Stimulated activated CD8-positive, alpha-beta memory T cell treated with anti-CD3 and anti-CD28 coated beads, Interleukin-7, amount 100 ng/mL, for 24 hours (primary cell): ENCODE measurements around the gene MACROD2.

ENCODE experiments used
- DNase-seq: peaks from one replicate; pipeline ENCODE4 v3.0.0-alpha.2; 2020; ENCODE audit warnings: low read depth

MACROD2 gene

DNA sequence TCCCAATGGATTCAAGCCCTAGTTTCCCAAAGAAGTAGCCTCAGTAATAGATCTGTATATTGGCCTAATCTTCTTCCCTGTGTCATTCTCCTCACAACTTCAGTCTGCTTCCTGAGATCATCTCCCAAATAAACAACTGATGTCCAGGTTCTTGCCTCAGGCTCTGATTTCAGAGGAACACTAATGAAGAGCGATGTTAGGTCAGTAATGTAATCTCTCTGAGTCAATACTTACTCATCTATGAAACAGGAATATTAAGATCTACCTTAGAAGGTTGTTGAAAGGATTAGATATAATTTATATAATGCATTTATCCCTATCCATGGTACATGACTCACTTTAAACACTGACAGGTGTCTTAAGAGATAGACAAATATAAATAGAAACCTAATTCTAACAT is 588.1 kb downstream of the MACROD2 start:
- no peak for DNase-seq

DNA sequence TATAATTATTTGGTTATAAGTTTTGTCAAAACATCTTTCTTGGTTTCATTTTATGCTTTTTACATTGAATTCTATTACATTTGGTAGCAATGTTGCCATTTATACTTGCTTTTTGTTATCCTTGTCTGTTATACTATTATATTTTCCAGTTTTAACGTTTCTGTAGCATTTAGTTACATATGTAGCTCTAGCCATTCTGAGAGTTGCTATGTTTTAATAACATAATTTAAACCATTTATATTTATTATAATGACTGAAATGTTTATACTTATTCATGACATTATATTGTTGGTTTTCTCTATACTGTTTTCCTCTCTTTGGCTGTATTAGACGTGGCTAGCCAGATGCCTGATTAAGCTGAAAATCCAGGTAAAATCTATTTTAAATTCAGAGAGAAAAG is 594.1 kb downstream of the MACROD2 start:
- no peak for DNase-seq

DNA sequence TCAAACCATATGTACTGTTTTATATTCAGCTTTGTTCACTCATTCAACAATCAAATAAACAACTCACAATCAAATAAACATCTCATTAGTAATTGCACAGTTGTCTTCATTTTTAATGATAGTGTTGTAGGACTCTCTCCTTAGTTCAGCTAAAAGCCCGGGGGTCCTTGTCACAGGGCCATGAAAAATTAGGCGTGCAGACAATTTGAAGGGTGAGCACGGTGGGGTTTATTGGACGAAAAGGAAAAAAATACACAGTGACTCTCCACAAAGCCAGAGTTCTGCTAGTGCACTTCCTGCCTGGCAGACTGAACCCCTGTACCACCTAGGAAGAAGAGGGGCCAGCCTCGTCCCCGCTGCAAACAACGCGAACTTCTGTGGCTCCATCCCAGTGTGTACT is 599.7 kb downstream of the MACROD2 start:
- no peak for DNase-seq

DNA sequence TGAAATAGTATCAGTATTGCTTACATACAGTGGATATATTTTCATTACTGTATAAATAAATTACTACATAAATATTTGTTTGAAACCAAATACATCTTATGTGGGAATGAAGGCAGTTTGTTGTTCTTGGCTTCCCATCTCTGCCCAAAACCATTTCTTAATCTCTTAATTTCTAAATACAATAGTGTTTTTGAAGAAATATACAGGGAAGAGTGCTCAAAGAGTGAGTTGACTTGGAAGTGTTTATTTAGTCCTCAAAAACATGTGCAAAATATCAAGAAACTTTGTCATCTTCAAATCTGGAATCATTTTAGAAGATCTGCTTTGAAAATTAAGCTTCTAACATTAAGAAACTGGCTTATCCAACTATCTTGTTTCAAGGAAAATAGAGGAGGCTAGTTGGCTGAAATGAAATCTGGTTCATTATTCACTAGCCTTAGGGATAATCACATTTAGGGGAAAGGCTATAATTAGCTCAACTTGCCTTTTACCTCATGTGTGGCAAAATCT is 601.9 kb downstream of the MACROD2 start:
- no peak for DNase-seq

DNA sequence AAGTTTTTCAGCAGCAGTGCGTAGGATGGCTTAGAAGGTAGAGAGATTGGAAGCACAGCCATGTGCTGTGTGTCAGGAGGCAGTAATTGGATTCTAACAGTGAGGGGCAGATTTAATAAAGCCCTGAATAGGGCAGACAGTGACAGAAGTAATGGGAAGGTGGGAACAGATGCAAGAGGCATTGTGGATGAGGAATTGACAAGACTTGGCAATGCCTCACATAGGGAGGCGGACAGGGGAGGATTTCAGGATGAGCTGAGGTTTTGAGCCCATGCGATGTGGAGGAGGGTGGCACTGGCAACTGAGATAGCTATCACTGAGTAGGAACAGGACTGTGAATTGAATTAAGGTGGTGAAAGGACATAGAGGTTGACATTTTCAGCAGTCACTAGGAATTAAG is 604.3 kb downstream of the MACROD2 start:
- DNase-seq: no peak

DNA sequence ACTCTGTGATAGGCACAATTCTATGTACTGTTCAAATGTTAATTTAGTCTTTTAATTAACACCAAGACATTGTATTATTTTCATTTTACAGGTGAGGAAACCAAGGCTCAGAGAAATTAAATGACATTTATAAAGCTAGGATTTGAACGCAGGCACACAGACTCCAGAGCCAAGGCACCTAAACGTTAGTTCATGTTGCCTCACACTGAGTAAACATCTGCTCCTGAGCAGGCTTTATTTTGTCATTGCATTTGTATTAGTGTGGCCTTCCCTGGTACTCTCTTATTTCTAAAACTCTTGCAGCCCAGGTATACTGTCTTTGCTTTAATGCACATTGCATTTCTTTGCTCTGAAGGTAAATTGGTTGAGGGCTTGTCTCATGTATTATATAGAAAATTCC is 605.2 kb downstream of the MACROD2 start:
- no peak for DNase-seq

DNA sequence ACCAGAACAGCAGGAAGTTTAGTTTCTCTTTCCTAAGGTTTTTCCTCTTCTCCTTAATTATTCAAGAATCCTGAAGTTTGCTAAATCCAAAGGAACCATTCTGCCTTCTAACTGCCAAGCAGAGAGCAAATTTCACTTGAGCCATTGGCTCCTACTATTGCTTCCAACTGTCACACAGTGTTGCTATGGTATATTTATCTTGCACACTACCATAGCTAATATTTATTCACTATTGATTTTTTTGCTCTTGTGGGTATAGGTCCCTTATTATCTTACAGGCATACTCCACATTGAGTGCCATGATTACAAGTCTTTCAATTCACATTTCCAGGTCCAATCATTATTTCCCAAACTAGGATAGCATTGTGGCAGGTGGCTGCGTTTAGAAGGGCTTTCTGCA is 608.8 kb downstream of the MACROD2 start:
- no peak for DNase-seq

DNA sequence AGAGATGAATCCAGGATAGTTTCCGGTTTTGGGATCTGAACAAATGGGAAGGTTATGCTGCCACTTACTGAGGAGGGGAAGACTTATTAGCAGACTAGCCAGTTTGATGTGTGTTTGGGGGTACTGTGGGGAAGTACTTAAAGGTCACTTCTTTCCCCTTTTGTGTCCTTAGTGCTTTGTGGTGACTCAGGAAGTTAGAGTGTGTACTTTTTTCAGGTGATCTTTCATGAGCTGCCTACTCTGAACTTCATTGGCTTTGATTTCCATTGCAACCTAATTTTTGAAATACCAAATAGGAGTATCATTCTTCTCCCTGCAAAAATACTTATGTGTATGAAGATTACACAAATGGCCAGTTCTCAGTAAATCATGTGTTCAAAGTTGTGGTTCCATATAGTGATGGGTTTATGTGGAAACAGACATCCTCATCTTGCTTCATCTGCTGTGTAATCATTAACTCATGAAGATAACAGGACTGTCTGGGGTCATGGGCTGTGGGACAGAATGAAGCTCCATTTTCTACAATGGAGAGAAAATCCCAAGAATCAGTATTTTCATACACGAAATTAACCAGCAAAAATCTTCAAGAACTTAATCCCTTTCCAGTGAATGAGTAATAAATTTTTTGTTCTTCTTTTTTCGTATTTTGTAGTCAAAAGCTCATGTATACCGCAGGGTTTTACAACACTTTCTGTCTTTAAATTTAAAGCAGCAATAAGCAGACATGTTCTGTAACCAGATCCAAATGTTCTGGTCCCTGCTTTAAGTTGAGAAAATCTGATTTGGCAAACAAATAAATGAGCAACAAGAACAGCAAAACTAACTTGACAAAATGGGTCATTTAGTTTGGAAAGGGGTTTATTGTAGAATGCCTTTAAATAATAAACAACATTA is 614.3 kb downstream of the MACROD2 start:
- DNase-seq: no peak

DNA sequence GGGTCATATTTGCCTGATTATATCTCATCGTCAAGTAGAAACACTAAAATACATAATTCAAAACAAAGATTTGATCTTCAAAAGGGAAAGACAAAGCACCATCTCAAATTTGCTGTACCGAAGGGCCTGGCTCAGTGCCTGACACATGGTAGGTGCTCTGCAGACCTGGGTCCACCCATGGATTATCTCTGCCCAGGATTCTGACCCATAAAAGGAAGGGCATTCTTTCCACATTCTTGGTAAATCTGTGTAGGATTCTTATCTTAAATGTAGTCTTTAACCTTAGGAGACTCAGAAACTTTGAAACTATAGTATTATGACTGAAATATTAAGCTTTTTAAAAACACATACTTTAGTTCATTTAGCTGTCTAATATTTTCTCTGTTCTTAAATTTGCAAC is 616.2 kb downstream of the MACROD2 start:
- DNase-seq: no peak

DNA sequence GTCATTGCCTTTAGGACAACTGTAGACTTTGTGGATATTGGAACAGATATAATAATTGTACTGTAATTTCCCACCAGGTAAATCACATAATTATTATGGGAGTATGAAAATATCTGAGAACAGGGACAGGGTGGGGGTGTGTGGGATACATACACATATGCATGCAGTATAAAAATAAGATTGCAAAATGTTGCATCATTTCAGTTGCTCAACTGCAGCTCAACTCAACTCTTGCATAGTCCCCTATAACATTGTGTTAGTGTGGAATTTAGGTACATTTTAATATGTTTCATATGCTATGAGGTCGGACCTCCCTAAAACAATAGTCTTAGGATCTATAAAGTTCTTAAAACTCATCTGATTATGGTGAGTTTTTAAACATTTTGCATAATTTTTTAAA is 617.1 kb downstream of the MACROD2 start:
- DNase-seq: no peak

DNA sequence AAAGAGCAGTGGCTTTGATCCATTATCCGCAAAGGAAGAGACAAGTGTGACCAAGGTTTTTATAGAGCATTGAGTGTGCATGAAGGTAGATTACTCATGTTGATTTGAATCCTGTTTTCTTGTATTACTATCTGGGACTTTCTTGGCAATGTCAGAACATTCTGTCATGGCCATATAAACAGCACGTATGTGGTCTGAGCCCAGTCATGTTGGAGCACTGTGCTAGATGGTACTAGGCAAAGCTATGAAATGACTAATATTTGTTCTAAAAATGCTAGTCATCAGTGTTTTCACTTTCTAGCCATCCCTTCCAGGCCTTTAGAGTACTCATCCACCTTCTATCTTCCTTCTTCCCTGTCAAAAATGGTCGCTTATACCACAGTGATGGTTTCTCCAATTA is 620.7 kb downstream of the MACROD2 start:
- no peak for DNase-seq

DNA sequence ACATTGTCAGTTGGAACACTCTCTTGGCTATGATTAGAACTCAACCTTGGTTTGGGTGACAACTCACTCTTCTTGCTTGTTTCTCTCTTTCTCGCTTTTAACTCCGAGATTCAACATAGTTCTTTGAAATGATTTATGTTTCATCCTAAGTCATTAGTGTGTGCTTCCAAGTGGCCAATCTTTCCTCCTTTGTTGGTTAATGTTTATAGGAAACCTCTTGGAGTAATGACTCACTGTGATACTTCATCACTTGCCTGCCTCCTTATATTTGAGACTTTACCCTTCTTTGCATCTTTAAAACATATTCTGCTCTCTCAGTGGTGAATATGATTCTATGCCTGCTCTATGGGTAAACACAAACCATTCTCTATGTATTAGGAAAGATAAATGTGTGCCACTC is 621.8 kb downstream of the MACROD2 start:
- DNase-seq: no peak

DNA sequence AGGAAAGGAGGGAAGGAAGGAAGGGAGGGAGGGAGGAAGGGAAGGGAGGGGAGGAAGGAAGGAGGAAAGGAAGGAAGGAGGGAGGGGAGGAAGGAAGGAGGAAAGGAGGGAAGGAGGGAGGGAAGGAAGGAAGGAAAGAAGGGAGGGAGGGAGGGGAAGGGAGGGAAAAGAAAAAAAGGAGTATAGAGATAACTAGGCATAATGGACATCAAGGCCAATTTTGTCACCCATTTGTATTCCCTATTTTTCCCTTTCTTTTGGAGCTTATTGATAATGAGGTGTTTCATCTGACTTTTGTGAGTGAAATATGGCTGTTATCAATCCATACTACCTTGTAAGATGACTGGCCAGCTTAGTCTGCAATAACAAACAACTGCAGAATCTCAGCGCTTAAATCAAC is 624.1 kb downstream of the MACROD2 start:
- no peak for DNase-seq

DNA sequence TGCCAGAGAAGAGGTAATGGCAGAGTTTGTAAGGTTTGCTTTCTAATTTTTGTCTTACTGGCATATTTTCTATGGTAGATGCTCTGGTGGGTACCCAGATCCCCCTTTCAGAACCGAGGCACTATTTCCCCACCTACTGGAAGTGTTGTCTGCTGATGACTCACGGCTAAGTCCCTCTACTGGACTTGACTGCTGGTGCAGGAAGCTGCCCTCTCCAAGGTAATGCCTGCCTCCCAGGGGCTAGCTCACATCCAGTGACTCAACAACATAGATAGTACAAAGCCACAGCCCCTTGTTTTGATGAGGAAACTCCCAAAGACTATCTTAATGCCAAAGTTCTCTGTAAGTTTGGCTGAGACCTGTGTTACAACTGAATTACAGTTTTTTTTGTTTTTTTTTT is 627.5 kb downstream of the MACROD2 start:
- DNase-seq: no peak

DNA sequence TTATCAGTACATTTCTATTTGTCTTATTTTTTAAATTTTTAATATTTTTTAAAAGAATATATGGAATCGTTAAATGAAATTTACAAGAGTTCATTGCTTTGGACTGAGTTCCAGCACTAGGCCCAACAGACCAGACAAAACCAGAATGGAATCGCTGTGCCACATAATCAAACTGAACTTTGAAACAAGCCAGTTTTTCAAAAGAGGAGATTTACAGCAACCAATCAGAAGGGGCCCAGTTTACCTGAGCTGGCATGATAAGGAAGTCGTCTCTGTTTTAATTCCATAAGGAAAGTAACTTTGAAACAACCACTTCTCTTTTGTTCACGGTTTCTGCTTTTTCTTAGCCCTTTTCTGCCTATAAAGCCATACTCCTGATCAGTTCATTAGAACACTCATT is 635.7 kb downstream of the MACROD2 start:
- no peak for DNase-seq

DNA sequence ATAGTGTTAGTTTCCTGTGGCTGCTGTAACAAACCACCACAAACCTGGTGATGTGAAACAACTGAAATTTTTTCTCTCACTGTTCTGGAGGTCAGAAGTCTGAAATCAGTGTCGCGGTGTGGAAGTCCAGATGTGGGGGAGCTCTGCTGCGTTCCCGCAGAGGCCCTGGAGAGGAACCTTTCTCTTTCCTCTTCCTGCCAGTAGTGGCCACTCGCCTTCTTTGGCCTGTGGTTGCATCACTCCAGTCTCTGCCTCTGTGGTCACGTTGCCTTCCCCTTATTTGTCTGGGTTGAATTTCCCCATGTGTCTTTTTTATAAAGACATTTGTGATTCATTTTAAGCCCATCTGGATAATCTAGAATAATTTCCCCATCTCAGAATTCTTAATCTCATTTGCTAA is 637.6 kb downstream of the MACROD2 start:
- DNase-seq: no peak

DNA sequence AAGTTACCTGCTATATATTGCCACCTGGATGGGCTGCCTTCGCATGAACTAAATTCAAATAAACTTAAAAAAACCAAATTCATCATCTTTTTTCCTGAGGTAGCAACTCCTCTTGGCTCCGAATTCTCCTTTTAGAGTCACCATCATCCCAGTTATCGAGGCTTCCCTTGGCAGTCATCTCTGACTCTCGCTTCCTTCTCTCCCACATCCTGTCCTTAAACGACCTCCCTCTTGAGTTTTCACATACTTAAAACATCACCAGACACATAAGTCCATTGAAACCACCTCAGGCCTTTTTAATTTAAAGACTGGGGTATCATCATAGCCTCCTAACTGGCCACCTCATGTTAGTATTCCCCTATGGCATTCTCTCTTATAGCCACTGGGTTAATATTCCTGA is 638.2 kb downstream of the MACROD2 start:
- DNase-seq: no peak

DNA sequence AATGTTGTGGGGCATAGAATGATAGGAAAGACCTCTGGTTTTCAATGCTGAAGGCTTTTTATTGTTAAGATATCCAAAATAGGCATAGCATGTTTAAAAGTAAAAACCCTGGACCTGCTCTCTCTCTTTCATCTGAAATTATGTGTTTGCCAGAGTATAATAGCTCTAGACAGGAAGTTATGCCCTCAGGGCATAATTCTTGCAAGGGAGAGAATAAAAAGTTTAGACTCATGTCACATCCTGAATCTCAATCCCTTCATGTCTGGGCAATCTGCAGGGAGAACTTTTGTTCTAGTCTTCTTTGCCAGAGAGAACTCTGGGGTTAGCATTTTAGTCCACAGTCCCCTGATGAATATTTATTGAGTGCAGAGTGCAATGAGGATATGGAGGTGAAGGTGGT is 639.3 kb downstream of the MACROD2 start:
- no peak for DNase-seq

DNA sequence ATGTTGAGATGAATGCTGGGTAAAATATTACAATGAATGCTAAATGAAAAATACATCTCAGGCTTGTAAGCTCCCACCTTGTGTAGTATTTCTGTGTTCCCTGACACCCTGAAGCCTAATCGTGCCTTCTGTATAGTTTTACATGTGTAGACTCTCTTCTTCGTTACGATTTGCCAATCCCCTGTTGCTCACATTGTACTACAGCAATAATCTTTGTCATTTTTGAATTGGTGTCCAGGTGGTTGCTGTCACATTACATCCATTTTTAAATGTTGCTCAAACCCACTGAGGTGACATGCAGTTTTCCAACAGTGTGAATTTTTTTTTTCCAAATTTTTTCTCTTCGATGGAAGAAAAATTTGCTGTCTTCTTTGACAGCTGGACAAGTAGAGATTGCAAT is 642.1 kb downstream of the MACROD2 start:
- no peak for DNase-seq

DNA sequence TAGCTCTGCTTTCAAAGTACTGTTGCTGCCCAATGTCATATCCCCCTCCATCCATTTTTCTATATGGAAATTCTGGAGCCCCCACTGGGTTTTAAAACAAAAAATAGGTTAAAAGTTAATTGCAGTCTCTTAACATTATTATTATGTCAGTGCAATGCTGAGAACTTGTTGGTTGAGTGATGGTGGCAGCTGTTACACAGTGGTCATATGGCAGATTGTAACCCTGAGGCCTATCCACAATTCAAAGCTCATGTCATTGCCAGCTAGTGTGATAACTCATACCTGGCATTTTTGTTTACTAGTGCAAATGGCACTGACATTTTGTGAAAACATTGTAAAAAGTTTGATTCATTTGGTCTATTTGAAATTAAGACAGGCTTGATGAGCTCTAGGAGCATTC is 647.8 kb downstream of the MACROD2 start:
- DNase-seq: no peak

DNA sequence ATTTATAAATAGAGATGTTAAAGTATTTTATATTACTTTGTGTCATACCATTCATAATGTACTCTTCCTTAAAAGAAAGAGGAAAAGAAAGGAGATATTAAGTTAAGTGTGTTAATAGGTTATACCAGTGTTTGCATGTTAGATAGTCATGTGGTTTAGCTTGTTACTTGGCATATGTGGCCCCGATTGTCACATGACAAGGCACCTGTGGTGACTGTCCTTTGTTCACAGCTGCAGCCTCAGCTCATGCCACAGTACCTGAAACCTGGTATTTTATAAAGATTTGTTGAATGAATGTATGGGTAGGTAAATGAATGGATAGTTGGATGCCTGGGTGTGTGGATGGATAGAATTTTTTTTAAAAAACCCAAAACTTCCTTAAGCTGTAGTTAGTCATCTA is 648.2 kb downstream of the MACROD2 start:
- no peak for DNase-seq

DNA sequence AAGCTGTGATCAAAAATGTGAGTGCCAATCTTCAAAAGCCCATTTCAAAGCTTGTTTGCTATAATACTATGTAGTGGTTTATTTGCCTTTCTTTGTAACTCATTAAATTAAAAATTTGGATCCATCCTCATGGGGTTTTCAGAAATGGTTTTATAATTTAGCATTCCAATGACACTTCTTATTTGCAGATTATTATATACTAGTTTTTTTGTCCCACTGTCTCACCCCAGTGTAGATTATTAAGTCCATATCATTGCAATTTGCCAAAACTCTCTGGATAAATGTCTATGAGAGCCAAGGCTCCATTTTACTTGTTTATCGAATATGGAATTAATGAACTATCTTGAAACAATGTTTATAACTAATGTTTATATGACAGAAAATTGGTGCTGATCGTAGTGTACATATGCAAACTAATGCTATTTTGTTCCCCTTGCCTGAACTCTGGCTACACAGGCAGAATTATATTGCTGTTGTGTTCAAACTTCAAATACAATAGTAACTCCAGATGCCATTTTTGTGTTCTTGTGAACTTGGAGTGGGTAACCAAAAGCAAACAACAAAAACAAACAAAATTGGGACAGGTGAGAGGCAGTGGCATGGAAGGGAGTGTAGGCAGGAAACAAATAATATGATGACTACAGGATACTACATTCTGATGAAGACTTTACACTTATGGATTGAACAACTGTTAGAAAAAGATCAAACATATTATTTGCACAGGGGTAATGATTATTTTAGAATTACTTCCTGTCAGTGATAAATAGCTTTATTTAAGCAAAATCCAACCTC is 649.2 kb downstream of the MACROD2 start:
- DNase-seq: no peak

DNA sequence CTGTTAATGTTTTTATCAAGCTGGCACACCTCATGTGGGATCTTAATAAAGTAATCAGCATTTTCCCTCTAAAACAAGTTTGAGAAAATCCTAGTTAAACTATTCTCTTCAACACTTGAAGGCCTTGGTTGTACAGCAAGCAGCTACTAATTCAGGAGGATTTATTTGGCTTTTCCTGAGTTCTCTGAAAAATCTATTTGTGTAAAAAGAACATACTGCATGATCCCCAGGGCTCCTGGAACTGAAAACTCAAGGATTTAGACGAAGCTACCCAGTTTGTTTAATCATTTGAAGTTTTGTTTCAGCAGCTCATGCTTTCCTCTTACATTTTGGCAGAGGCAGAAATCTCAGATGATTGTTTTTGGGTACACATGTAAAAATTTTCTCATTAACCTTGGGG is 651.7 kb downstream of the MACROD2 start:
- no peak for DNase-seq
